ENCODE data around the gene TPM4.
A peak's percentile ranks its signal among the peaks of the same experiment; 100 is the strongest.
"Not testable (repeated sequence)": the region's sequence is repeated elsewhere in the genome, so short reads cannot be mapped to it uniquely, and the experiment has no call there.

The TPM4 gene

GRCh38 chr19:16076154-16076957 lies at the start of gene TPM4:
Gene TPM4 (plus strand): TSS chr19:16076495. CDS start chr19:16076566, 71 bp downstream.
- peak; percentile 90 to 92 for DNase-seq

- no peak for DNase-seq
Observed at GRCh38 chr19:16026756-16027155, 49.5 kb upstream of the TPM4 start.

DNA sequence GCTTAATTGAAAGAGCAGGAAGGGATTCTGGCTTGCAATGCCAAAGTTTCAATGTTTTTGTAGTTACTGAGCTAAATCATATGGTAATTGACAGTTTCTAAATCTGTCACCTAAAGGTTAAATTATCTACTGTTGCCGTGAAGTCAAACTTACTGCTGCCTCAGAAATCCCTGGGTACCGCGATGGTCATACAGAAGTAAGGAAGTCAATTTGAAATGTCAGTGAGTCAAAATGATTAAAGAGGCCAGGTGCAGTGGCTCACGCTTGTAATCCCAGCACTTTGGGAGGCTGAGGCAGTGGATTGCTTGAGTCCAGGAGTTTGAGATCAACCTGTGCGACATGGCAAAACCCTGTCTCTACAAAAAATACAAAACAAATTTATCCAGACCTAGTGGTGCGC lies 48.8 kb upstream of the TPM4 start:
- no peak for DNase-seq

GRCh38 chr19:16030155-16030554 lies 46.1 kb upstream of the TPM4 start:
- DNase-seq, result not testable (repeated sequence)

DNA sequence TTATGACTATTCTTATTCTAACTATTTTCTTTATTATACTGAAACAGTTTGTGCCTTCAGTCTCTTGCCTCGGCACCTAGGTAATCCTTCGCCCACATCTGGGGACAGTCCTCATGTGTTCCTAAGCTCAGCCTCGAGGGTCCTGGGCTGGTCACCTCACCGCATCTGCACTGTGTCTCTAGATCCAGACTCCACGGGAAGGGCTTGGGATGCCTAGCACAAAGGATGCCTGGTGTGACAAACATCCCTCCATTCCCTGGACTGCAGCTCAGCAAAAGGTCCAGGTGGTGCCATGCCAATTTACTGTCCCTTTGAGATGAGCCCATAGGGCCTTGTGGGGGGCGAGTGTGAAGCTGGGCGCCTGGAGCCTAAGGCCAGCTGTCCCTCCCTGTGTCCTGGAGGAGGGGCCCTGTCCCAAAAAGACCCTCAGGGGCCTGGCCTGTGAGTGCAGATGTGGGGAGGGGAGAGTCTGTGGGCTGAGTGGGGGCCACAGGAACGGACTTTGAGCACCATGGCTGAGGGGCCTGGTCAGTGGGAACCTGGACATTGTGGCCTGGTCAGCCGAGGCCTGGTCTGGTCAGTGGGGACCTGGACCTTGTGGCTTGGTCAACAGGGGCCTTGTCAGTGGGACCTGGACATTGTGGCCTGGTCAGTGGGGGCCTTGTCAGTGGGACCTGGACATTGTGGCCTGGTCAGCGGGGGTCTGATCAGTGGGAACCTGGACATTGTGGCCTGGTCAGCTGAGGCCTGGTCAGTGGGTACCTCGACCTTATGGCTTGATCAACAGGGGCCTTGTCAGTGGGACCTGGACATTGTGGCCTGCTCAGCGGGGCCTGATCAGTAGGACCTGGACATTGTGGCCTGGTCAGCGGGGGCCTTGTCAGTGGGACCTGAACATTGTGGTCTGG lies 45.1 kb upstream of the TPM4 start:
- no peak for DNase-seq

GRCh38 chr19:16031872-16032200 lies 44.5 kb upstream of the TPM4 start:
- no peak for DNase-seq

DNA sequence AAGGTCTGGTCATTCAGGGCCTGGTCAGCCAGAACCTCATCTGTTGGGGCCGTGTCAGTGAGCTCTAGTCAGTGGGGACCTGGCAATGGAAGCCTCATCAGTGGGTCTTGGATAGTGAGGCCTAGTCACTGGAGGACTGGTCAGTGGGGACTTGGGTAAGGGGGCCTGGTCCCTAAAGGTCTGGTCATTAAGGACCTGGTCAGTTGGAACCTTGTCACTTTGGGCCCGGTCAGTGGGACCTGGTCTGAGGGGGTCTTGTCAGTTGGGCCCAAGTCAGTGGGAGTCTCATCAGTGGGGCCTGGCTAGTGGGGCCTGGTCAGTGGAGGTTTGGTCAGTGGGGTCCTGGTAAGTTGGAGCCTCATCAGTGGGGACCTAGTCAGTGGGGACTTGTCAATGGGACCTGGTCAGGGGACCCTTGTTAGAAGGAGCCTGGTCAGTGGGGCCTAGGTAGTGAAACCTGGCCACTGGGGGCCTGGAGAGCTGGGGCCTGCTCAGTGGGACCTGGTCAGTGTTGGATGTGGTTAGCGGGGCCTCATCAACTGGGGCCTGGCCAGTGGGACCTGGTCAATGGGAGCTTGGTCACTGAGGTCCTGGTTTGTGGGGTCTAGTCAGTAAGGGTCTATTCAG lies 43.7 kb upstream of the TPM4 start:
- DNase-seq, result no peak

- DNase-seq, result no peak
Observed at GRCh38 chr19:16033136-16033530, 43.2 kb upstream of the TPM4 start.

DNA sequence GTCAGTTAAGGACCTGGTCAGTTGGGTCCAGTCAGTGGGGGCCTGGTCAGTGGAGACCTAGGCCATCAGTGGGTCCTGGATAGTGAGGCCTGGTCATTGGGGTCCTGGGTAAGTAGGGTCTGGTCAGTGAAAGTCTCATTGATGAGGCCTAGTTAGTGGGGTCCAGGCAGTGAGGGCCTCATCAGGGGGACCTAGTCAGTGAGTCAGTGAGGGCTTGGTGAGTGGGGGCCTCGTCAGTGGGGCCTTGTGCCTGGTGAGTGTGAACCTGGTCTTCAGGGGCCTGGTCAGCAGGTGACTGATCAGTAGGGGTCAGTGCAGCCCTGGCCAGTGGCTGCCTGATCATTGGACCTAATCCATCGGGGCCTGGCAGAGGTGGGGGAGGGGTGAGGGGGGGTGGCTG lies 42.6 kb upstream of the TPM4 start:
- no peak for DNase-seq

DNA sequence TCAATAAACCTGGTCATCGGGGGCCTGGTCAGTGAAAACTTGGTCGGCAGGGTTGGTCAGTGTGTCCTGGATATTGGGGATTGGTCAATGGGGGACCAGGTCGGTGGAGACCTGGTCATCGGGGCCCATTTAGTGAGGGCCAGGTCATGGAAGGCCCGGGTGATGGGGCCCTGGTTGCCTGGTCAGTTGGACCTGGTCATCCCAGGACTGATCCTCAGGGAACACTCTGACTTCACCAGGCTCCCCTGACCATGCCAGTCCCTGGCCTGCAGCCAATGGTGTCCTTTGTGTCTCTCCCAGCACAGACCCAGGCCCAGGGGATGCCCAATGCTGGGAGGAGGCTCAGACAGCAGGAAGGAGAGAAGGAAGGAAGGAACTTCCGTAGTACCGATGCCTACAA lies 42.1 kb upstream of the TPM4 start:
- DNase-seq, result no peak

DNA sequence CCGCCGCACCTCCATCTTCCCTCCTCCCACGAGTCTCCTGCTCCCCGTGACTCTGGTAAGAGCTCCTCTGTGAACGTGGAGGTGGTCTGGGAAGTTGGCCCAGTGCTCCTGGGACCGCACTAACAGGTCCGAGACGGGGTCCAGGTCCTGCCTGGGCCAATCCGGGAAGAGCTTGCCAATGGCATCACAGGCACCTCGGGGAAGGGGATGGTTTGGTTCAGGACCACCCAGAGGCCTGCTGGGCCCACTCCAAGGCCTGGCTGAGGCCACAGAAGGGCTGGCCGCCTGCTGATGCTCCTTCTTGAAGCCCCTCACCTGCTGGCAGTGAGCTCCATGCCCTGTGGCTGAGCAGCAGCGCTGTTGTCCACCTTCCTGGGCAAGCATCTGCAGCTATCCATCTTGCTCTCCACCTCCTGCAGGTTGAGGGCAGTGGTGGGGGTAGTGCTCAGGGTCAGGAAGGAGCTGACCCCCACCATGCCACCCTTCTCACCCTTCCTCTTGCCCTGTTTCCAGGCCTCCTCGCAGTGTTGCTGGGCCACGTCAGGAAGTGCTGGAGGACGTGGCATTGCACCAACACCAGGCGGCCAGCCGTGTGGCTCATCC lies 41.2 kb upstream of the TPM4 start:
- no peak for DNase-seq

- no peak for DNase-seq
Observed at GRCh38 chr19:16035601-16036297, 40.5 kb upstream of the TPM4 start.

GRCh38 chr19:16036397-16036925 lies 39.8 kb upstream of the TPM4 start:
- DNase-seq, result no peak

DNA sequence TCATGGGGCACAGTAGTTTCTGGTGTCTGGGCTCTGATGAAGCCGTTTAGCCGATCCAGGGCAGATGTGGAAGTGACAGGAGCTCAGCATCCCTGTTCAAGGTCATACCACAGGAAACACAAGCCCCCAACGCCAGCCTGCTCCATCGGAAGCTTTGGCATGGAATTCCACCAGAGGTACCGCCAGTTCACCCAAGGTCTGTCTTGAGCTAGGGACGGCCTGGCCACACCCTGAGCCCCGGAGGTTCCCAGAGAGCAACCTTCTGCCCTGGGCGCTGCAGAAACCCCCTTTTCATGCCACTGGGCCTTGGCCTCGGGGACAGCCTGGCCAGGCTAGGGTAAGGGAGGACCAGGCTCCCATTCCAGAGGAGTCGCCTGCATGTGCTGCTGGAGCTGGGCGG lies 39.4 kb upstream of the TPM4 start:
- DNase-seq, result no peak

GRCh38 chr19:16037424-16038195 lies 38.7 kb upstream of the TPM4 start:
- DNase-seq, result no peak

DNA sequence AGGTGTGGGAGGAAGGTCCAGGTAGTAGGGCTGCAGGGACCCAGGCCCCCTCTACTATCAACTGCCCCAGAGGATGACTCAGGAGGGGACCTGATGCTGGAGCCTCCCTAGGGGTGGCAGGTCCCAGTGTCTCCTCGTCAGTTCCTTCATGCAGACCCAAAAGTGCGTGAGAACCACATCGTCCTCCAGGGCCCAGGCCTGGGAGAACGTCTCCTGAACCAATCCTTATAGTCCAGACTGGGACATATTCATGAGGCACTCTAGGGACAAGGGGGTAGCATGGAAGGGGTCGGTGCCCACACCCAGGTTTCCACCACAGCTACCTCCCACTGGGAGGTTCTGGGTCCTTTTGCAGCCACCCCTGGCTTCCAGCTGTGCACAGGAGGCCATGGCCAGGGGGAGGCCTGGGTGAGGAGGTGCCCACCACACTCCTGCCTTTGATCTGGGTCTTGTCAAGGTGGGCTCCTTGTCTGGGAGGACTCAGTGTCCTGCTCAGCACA lies 38.0 kb upstream of the TPM4 start:
- DNase-seq, result no peak

- DNase-seq, result no peak
Observed at GRCh38 chr19:16039081-16039480, 37.2 kb upstream of the TPM4 start.

DNA sequence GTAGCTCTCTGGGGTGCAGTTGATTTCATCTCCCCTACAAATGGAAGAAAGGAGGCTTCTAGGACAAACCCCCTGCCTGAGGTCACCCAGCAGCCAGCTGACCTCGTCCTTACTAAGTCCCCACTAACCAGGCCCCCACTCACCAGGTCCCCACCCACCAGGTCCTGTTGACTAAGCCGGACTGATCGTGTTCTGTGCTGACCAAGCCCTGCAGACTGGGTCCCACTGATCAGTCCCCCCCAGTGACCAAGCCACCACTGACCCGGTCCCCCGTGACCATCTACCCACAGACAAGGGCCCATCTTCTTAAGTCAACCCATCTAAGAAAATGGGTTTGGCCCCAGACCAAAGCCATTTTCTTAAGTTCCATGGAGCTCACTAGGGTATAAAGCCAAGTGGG lies 36.8 kb upstream of the TPM4 start:
- no peak for DNase-seq

DNA sequence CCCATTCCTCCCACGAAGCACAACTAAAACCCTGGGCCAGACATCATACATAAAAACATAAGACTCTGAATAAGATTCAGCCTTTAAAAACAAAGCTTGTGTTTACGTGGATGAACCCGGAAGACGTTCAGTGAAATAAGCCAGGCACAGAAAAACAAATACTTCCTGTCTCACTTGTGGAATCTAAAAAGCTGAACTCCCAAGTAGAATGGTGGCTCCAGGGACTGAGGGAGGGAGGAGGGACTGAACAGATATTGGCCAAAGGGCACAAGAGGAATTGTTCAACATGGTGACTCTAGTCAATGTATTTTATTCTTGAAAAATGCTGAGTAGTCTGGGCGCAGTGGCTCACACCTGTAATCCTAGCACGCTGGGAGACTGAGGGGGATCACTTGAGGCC lies 35.7 kb upstream of the TPM4 start:
- no peak for DNase-seq

DNA sequence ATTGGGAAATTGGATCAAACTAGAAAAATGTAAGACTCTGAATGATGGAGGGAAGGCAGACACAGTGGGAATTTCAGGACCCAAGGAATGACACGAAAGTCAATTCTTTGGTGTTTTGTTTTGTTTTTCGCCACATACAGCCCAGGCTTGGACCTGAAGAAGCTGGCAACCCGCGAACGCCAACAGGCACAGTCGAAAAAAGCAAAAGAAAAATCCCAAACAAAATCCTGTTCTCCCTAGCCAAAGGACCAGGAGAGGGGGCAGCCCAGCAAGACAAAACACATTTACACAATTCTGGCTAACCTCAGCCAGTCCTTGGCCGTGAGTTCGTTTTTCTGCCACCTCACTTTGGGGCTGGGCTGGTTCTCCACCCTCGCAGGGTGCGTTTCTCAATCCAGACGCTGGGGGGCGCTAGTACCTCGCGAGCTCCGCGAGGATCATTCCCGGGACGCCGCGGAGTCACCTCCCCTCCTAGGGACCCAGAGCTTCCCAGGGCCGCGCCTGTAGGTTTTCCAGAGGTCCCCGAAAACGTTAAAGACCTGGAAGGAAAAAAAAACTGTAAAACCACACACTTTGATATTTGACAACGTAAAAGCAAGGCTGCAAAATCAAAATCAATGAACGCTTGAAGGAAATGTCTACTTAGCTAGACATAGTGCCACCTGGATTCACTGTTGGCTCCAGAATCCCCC lies 34.9 kb upstream of the TPM4 start:
- DNase-seq, result peak; percentile 69 to 76

DNA sequence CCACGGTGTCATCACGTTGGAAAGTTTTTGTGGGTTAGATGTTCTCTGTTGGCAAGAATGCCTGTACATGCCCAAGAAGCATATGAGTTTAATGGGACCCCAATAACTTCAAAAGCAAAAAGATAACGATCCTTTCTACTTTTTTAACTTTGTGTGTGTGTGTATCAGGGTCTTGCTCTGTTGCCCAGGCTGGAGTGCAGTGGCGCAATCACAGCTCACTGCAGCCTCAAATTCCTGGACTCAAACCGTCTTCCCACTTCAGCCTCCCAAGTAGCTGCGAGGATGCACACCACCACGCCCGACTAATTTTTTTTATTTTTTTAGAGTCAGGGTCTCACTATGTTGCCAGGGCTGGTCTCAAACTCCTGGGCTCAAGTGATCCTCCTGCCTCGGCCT lies 34.3 kb upstream of the TPM4 start:
- no peak for DNase-seq
